DOHH2 (cell line): ENCODE data around the gene PROM1.

Source experiments
- H3F3A ChIP-seq: fragments of 200-600 bp; sonication (generic), shearing (Covaris generic); 2 replicates; pipeline ENCODE4 v1.6.0; 2016; ENCODE audit warnings: antibody characterized with exemption, mild to moderate bottlenecking; ENCODE audit not compliant: control insufficient read depth, insufficient read depth
- H3K27ac ChIP-seq: fragments of 200-600 bp; sonication (generic); 2 replicates; pipeline ENCODE4 v1.5.1; 2014; ENCODE audit warnings: low read depth, mild to moderate bottlenecking, low read length, moderate library complexity
- H3K27me3 ChIP-seq: fragments of 200-600 bp; sonication (generic); 2 replicates; pipeline ENCODE4 v1.6.1; 2014; ENCODE audit warnings: mild to moderate bottlenecking, low read length, mixed read lengths; ENCODE audit not compliant: control insufficient read depth
- H3K36me3 ChIP-seq: fragments of 200-600 bp; sonication (generic); 2 replicates; pipeline ENCODE4 v1.6.1; 2014; ENCODE audit warnings: mild to moderate bottlenecking, low read length, moderate library complexity, mixed read lengths; ENCODE audit not compliant: control insufficient read depth
- H3K4me1 ChIP-seq: fragments of 200-600 bp; sonication (generic); 2 replicates; pipeline ENCODE4 v1.6.1; 2014; ENCODE audit warnings: mild to moderate bottlenecking, low read length, mixed read lengths; ENCODE audit not compliant: control insufficient read depth
- H3K4me2 ChIP-seq: fragments of 200-600 bp; sonication (generic); 2 replicates; pipeline ENCODE4 v1.6.0; 2014; ENCODE audit warnings: mild to moderate bottlenecking, low read length, moderate library complexity
- H3K4me3 ChIP-seq: fragments of 200-600 bp; sonication (generic); 2 replicates; pipeline ENCODE4 v1.5.1; 2014; ENCODE audit warnings: mild to moderate bottlenecking, low read length, mixed read lengths
- H3K79me2 ChIP-seq: fragments of 200-600 bp; sonication (generic); 2 replicates; pipeline ENCODE4 v1.6.1; 2014; ENCODE audit warnings: mild to moderate bottlenecking, low read length, mixed read lengths; ENCODE audit not compliant: control insufficient read depth
- H3K9me2 ChIP-seq: fragments of 200-600 bp; sonication (generic); replicated peaks from 2 replicates; pipeline ENCODE4 v1.6.1; 2014; ENCODE audit warnings: mild to moderate bottlenecking, low read length, mixed read lengths; ENCODE audit not compliant: control insufficient read depth
- H3K9me3 ChIP-seq: fragments of 200-600 bp; sonication (generic); 2 replicates; pipeline ENCODE4 v1.6.1; 2014; ENCODE audit warnings: antibody characterized with exemption, low read length, mixed read lengths; ENCODE audit not compliant: control insufficient read depth, insufficient read depth
- H4K20me1 ChIP-seq: fragments of 200-600 bp; sonication (generic); 2 replicates; pipeline ENCODE4 v1.6.0; 2014; ENCODE audit warnings: low read depth, mild to moderate bottlenecking, antibody characterized with exemption, low read length, moderate library complexity; ENCODE audit not compliant: control insufficient read depth, insufficient read depth
- EZH2phosphoT487 ChIP-seq: fragments of 200-600 bp; sonication (generic); IDR thresholded peaks from 2 replicates; pipeline ENCODE4 v1.6.1; 2017; ENCODE audit warnings: borderline replicate concordance, mild to moderate bottlenecking, antibody characterized with exemption, low read length, moderate library complexity, mixed read lengths
- TF ChIP-seq, protein P1 (sequence below): fragments of 200-600 bp; sonication (generic); IDR thresholded peaks from one replicate; pipeline ENCODE4 v1.5.1; 2014; ENCODE audit warnings: antibody characterized with exemption, mild to moderate bottlenecking, low read depth, low read length; ENCODE audit not compliant: poor library complexity, severe bottlenecking

The PROM1 gene

GRCh38 chr4:16055471-16055870 is 28.4 kb downstream of the PROM1 start:
- Histone ChIP-seq H3K36me3 (no peaks in the 10 kb centered on the region), H3K27me3 (peaks cover 11% of the 10 kb centered on the region; the same call in 1 of the 2 replicates), H3K27ac (no peak overlapping the region), H3F3A (no peaks in the 10 kb centered on the region), H4K20me1 (no peaks in the 10 kb centered on the region), H3K9me2 (no peaks in the 10 kb centered on the region), H3K9me3 (no peaks in the 10 kb centered on the region), H3K4me2 (peak overlapping the region; percentile 28), H3K4me3 (no peak overlapping the region), H3K79me2 (no peaks in the 10 kb centered on the region), H3K4me1 (peaks cover 14% of the 10 kb centered on the region)
- TF ChIP-seq, protein P1, sequence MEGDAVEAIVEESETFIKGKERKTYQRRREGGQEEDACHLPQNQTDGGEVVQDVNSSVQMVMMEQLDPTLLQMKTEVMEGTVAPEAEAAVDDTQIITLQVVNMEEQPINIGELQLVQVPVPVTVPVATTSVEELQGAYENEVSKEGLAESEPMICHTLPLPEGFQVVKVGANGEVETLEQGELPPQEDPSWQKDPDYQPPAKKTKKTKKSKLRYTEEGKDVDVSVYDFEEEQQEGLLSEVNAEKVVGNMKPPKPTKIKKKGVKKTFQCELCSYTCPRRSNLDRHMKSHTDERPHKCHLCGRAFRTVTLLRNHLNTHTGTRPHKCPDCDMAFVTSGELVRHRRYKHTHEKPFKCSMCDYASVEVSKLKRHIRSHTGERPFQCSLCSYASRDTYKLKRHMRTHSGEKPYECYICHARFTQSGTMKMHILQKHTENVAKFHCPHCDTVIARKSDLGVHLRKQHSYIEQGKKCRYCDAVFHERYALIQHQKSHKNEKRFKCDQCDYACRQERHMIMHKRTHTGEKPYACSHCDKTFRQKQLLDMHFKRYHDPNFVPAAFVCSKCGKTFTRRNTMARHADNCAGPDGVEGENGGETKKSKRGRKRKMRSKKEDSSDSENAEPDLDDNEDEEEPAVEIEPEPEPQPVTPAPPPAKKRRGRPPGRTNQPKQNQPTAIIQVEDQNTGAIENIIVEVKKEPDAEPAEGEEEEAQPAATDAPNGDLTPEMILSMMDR, result no peak
- no peak for TF ChIP-seq EZH2phosphoT487

- Histone ChIP-seq H3K27me3 (peaks cover 9% of the 10 kb centered on the region; the same call in 1 of the 2 replicates), H3K9me2 (no peaks in the 10 kb centered on the region), H3F3A (no peaks in the 10 kb centered on the region), H3K4me2 (no peak overlapping the region), H3K27ac (no peak overlapping the region), H3K79me2 (no peaks in the 10 kb centered on the region), H3K4me3 (no peak overlapping the region), H3K4me1 (peaks cover 14% of the 10 kb centered on the region), H4K20me1 (no peaks in the 10 kb centered on the region), H3K36me3 (no peaks in the 10 kb centered on the region), H3K9me3 (no peaks in the 10 kb centered on the region)
- TF ChIP-seq, protein P1, result no peak
- TF ChIP-seq EZH2phosphoT487, result no peak
Measured at GRCh38 chr4:16052939-16053338, 30.9 kb downstream of the PROM1 start.

DNA sequence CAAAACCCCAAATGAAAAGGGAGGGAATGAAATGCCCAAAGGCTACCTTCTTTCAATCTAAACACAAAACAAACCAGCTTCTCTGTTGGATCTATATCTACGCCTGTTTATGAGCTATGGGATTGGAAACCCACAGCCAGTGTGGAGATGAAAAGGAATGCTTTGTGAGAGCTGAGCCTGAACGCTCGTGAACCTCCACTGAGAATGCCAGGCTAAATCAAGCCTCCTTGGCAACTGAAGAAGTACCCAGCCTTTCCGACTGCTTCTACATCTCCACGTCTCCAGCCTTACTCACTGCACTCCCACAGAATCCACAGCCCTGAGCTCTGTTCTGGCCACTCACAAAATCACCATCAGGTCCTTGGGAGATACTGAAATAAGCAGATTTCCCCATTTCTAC is 31.8 kb downstream of the PROM1 start:
- Histone ChIP-seq H3K9me3 (no peaks in the 10 kb centered on the region), H3K79me2 (no peaks in the 10 kb centered on the region), H3F3A (no peaks in the 10 kb centered on the region), H3K27me3 (0 out of 2 replicates have a peak, but pooled peaks cover 5% of the 10 kb centered on the region), H3K4me3 (no peak overlapping the region), H3K4me1 (peaks cover 14% of the 10 kb centered on the region), H4K20me1 (no peaks in the 10 kb centered on the region), H3K36me3 (no peaks in the 10 kb centered on the region), H3K4me2 (no peak overlapping the region), H3K27ac (no peak overlapping the region), H3K9me2 (no peaks in the 10 kb centered on the region)
- TF ChIP-seq EZH2phosphoT487, result no peak
- TF ChIP-seq, protein P1, result no peak
